Chondrocyte (in vitro differentiated cells): ENCODE measurements around the gene EGFR. TPM values are rescaled to one million over a fixed set of nuclear protein-coding genes. Genes with fewer than 3 reads are reported as not detected.
A peak's percentile ranks its signal among the peaks of the same experiment; 100 is the strongest.

Experiments
- DNase-seq: peaks from one replicate; pipeline ENCODE4 v3.0.0; 2021; ENCODE audit warnings: mixed read lengths, low spot score
- H3K27ac Mint-ChIP-seq: one replicate; pipeline ENCODE4 v1.8.0; 2021; ENCODE audit warnings: mild to moderate bottlenecking, moderate library complexity, mixed read lengths; ENCODE audit not compliant: unreplicated experiment
- H3K27me3 Mint-ChIP-seq: 2 replicates; pipeline ENCODE4 v1.8.0; 2021; ENCODE audit warnings: low read depth, mixed read lengths
- H3K36me3 Mint-ChIP-seq: 2 replicates; pipeline ENCODE4 v1.8.0; 2021; ENCODE audit warnings: low read depth, mixed read lengths
- H3K4me1 Mint-ChIP-seq: 2 replicates; pipeline ENCODE4 v1.8.0; 2021; ENCODE audit warnings: low read depth, mild to moderate bottlenecking, mixed read lengths
- H3K4me3 Mint-ChIP-seq: one replicate; pipeline ENCODE4 v1.8.0; 2021; ENCODE audit warnings: mild to moderate bottlenecking, moderate library complexity, mixed read lengths; ENCODE audit not compliant: unreplicated experiment
- H3K9me3 Mint-ChIP-seq: 2 replicates; pipeline ENCODE4 v1.8.0; 2021; ENCODE audit warnings: low read depth, mixed read lengths
- total RNA-seq: library from RNA; stranded (reverse); gene quantifications from 3 replicates; pipeline ENCODE4 v1.2.1, GENCODE V29; 2021
- TF ChIP-seq, protein P1 (sequence below): fragments of 200-600 bp; sonication (generic); IDR thresholded peaks from 2 replicates; pipeline ENCODE4 v1.5.0; 2021; ENCODE audit warnings: antibody characterized with exemption, mild to moderate bottlenecking, moderate library complexity

The EGFR gene
- total RNA-seq, 1 donor from 2014 or later = 25.5 TPM

- Mint-ChIP-seq H3K4me3 (no peak overlapping the region), H3K36me3 (no peaks in the 10 kb centered on the region), H3K4me1 (peaks cover 8% of the 10 kb centered on the region), H3K27me3 (no peaks in the 10 kb centered on the region), H3K27ac (no peak overlapping the region), H3K9me3 (peaks cover 3% of the 10 kb centered on the region)
- TF ChIP-seq, protein P1, sequence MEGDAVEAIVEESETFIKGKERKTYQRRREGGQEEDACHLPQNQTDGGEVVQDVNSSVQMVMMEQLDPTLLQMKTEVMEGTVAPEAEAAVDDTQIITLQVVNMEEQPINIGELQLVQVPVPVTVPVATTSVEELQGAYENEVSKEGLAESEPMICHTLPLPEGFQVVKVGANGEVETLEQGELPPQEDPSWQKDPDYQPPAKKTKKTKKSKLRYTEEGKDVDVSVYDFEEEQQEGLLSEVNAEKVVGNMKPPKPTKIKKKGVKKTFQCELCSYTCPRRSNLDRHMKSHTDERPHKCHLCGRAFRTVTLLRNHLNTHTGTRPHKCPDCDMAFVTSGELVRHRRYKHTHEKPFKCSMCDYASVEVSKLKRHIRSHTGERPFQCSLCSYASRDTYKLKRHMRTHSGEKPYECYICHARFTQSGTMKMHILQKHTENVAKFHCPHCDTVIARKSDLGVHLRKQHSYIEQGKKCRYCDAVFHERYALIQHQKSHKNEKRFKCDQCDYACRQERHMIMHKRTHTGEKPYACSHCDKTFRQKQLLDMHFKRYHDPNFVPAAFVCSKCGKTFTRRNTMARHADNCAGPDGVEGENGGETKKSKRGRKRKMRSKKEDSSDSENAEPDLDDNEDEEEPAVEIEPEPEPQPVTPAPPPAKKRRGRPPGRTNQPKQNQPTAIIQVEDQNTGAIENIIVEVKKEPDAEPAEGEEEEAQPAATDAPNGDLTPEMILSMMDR = no peak
- DNase-seq = no peak
These were observed 38.3 kb upstream of the EGFR start for GRCh38 chr7:54980521-54980920.

DNA sequence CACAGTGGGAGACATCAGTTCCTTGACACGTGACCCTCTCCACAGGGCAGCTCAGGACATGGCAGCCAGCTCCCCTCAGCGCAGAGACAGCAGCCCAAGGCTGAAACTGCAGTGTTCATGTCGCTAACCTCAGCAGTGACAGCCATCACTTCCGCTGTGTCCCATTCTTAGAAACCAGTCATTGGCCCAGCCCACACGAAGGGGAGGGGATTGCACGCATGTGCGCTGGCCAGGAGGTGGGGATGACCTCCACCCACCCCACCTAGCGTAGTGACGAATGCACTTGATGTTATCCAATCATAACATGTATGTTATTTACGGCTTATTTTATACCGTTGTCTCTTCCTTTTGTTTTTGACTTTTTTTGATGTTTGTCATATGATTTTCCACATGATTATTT, 36.9 kb upstream of the EGFR start:
- Mint-ChIP-seq H3K9me3 (peaks cover 3% of the 10 kb centered on the region), H3K27me3 (no peaks in the 10 kb centered on the region)
- DNase-seq = no peak

GRCh38 chr7:54985426-54986330, 33.1 kb upstream of the EGFR start:
- H3K27me3 Mint-ChIP-seq = no peaks in the 10 kb centered on the region
- peaks cover 3% of the 10 kb centered on the region for H3K9me3 Mint-ChIP-seq
- H3K4me1 Mint-ChIP-seq = peaks cover 15% of the 10 kb centered on the region
- DNase-seq = no peak
- TF ChIP-seq, protein P1 = no peak
- no peak overlapping the region for H3K4me3 Mint-ChIP-seq
- peak overlapping the region; percentile 75 for H3K27ac Mint-ChIP-seq
- no peaks in the 10 kb centered on the region for H3K36me3 Mint-ChIP-seq

More for the DNA sequence above, 36.9 kb upstream of the EGFR start:
- H3K27ac Mint-ChIP-seq = no peak overlapping the region
- H3K4me1 Mint-ChIP-seq = peaks cover 15% of the 10 kb centered on the region
- no peak overlapping the region for H3K4me3 Mint-ChIP-seq
- no peaks in the 10 kb centered on the region for H3K36me3 Mint-ChIP-seq
- TF ChIP-seq, protein P1 = no peak

DNA sequence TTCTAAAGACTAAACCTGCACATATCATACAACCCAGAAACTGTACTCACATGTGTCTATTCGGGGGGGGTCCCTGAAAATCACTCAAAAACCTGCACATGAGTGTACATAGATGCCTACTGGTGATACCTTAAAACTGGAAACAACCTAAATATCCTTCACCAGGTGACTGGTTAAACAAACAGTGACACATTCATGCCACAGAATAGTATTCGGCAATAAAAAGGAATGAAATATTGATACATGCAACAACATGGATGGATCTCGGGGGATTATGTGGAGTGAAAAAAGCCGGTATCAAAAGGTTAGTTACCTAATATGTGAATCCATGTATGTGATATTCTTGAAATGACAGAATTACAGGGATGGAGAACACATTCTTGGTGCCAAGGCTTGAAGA, 32.1 kb upstream of the EGFR start:
- no peak for DNase-seq
- H3K27ac Mint-ChIP-seq = no peak overlapping the region
- TF ChIP-seq, protein P1 = no peak
- peaks cover 15% of the 10 kb centered on the region for H3K4me1 Mint-ChIP-seq
- peaks cover 3% of the 10 kb centered on the region for H3K9me3 Mint-ChIP-seq
- no peak overlapping the region for H3K4me3 Mint-ChIP-seq
- no peaks in the 10 kb centered on the region for H3K27me3 Mint-ChIP-seq
- H3K36me3 Mint-ChIP-seq = no peaks in the 10 kb centered on the region

- H3K27ac Mint-ChIP-seq = no peak overlapping the region
- TF ChIP-seq, protein P1 = no peak
- DNase-seq = no peak
- peaks cover 15% of the 10 kb centered on the region for H3K4me1 Mint-ChIP-seq
- H3K27me3 Mint-ChIP-seq = no peaks in the 10 kb centered on the region
- H3K9me3 Mint-ChIP-seq = peaks cover 3% of the 10 kb centered on the region
- no peak overlapping the region for H3K4me3 Mint-ChIP-seq
- no peaks in the 10 kb centered on the region for H3K36me3 Mint-ChIP-seq
These were observed 31.0 kb upstream of the EGFR start for GRCh38 chr7:54987772-54988171.
